GM12801 (cell line): ENCODE data around the gene AP3M1.

Source experiments
- TF ChIP-seq, protein P1 (sequence below): IDR thresholded peaks from one replicate; pipeline ENCODE4 v1.5.1; 2011; ENCODE audit warnings: control low read depth; ENCODE audit not compliant: insufficient read length; ENCODE audit errors: extremely low read depth

AP3M1 gene

DNA sequence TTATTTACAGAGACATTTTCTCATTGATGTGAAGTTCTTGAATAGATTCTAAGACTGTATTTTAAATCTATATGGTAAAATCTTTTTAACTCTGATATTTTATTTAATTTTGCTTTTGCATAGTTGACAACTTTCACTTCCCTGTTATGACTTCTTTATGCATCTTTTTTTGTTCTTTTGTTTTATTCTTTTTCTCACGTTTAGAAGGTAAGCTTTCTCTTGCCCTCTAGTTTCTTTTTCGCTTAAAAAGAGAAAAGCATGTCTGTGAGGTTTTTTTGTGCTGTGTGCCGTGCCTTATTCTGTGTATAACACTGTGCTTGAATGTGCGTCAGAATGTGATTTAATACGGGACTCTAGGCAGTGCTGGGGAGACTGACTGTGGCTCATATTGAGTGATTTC is 74.7 kb downstream of the AP3M1 start:
- TF ChIP-seq, protein P1, sequence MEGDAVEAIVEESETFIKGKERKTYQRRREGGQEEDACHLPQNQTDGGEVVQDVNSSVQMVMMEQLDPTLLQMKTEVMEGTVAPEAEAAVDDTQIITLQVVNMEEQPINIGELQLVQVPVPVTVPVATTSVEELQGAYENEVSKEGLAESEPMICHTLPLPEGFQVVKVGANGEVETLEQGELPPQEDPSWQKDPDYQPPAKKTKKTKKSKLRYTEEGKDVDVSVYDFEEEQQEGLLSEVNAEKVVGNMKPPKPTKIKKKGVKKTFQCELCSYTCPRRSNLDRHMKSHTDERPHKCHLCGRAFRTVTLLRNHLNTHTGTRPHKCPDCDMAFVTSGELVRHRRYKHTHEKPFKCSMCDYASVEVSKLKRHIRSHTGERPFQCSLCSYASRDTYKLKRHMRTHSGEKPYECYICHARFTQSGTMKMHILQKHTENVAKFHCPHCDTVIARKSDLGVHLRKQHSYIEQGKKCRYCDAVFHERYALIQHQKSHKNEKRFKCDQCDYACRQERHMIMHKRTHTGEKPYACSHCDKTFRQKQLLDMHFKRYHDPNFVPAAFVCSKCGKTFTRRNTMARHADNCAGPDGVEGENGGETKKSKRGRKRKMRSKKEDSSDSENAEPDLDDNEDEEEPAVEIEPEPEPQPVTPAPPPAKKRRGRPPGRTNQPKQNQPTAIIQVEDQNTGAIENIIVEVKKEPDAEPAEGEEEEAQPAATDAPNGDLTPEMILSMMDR, result no peak

DNA sequence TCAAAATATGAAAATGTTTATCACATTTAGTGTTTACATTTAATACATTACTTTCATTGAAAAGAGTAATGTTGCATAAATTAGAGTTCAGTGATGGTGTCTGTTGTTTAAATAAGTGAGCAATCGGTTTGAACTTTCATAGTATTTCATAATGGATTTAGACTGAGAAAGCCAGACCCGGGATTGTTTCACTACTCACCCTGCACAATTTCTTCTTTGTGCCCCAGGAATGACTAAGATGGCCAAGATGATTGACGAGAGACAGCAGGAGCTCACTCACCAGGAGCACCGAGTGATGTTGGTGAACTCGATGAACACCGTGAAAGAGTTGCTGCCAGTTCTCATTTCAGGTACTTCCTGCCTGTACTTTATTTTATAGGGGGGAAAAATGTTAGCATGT is 78.1 kb downstream of the AP3M1 start:
- TF ChIP-seq, protein P1, result no peak

DNA sequence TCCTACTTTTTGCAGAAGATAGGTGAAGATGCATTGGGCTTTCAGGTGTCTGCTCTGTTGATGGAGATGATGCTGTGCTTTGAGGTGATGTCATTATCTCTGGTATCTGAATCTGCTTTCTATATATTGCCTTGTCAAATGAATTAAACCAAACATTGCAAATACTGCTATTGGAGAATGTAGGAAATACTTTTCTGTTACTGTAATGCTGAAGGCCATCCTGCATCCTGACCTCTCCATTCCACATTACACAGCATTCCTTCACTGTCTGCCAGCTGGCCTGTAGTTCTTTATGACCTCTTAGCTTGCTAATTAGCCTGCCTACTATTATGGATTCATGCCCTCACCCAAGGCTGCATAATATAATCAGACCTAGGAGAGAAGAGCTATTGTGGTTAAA is 79.5 kb downstream of the AP3M1 start:
- TF ChIP-seq, protein P1, result no peak
